Neural progenitor cell (in vitro differentiated cells): ENCODE data around the gene OR2J3. TPM values are rescaled to one million over a fixed set of nuclear protein-coding genes. Genes with fewer than 3 reads are reported as not detected.

Experiments used
- DNase-seq: peaks from one replicate; pipeline ENCODE4 v3.0.0-alpha.2; 2016; ENCODE audit warnings: low spot score
- H2AFZ ChIP-seq: fragments of 200-600 bp; sonication (generic); replicated peaks from 2 replicates; pipeline ENCODE4 v1.6.1; 2016; ENCODE audit warnings: antibody characterized with exemption
- H3F3A ChIP-seq: fragments of 200-600 bp; sonication (generic); 2 replicates; pipeline ENCODE4 v1.6.1; 2016; ENCODE audit warnings: antibody characterized with exemption, low read depth
- H3K27ac ChIP-seq: fragments of 200-600 bp; sonication (generic); 2 replicates; pipeline ENCODE4 v1.5.1; 2016; ENCODE audit warnings: mild to moderate bottlenecking
- H3K27me3 ChIP-seq: fragments of 200-600 bp; sonication (generic); 2 replicates; pipeline ENCODE4 v1.6.1; 2016; ENCODE audit warnings: mild to moderate bottlenecking, moderate library complexity
- H3K36me3 ChIP-seq: fragments of 200-600 bp; sonication (generic); 2 replicates; pipeline ENCODE4 v1.5.1; 2016
- H3K4me1 ChIP-seq: fragments of 200-600 bp; sonication (generic); 2 replicates; pipeline ENCODE4 v1.6.1; 2016; ENCODE audit warnings: mixed run types
- H3K4me2 ChIP-seq: fragments of 200-600 bp; sonication (generic); 2 replicates; pipeline ENCODE4 v1.6.1; 2016
- H3K4me3 ChIP-seq: fragments of 200-600 bp; sonication (generic); 2 replicates; pipeline ENCODE4 v1.5.1; 2016
- H3K79me2 ChIP-seq: fragments of 200-600 bp; sonication (generic); 2 replicates; pipeline ENCODE4 v1.6.1; 2016; ENCODE audit warnings: low read depth
- H3K9ac ChIP-seq: fragments of 200-600 bp; sonication (generic); 2 replicates; pipeline ENCODE4 v1.6.1; 2016
- H3K9me3 ChIP-seq: fragments of 200-600 bp; sonication (generic); 2 replicates; pipeline ENCODE4 v1.5.1; 2016; ENCODE audit warnings: low read depth
- H4K20me1 ChIP-seq: fragments of 200-600 bp; sonication (generic); 2 replicates; pipeline ENCODE4 v1.6.1; 2016; ENCODE audit warnings: low read depth
- H3K27ac Mint-ChIP-seq: 3 replicates; pipeline ENCODE4 v1.8.0; 2021; ENCODE audit warnings: mixed read lengths
- H3K27me3 Mint-ChIP-seq: 2 replicates; pipeline ENCODE4 v1.8.0; 2022; ENCODE audit warnings: low read depth, mild to moderate bottlenecking, inconsistent platforms, moderate library complexity, mixed read lengths; ENCODE audit not compliant: insufficient read depth
- H3K36me3 Mint-ChIP-seq: 3 replicates; pipeline ENCODE4 v1.8.0; 2021; ENCODE audit warnings: mixed read lengths
- H3K4me1 Mint-ChIP-seq: 3 replicates; pipeline ENCODE4 v1.8.0; 2021; ENCODE audit warnings: mixed read lengths
- H3K4me3 Mint-ChIP-seq: 3 replicates; pipeline ENCODE4 v1.8.0; 2021; ENCODE audit warnings: mild to moderate bottlenecking, moderate library complexity, mixed read lengths
- H3K9me3 Mint-ChIP-seq: 3 replicates; pipeline ENCODE4 v1.8.0; 2020; ENCODE audit warnings: mixed read lengths
- EZH2 ChIP-seq: fragments of 200-600 bp; sonication (generic); IDR thresholded peaks from 2 replicates; pipeline ENCODE4 v1.6.1; 2017; ENCODE audit warnings: antibody characterized with exemption, mild to moderate bottlenecking, moderate library complexity
- EZH2phosphoT487 ChIP-seq: fragments of 200-600 bp; sonication (generic); IDR thresholded peaks from 2 replicates; pipeline ENCODE4 v1.6.1; 2017; ENCODE audit warnings: antibody characterized with exemption
- total RNA-seq: library from RNA; depleted of rRNA; stranded (reverse); fragments of >200 nt; gene quantifications from 2 replicates; pipeline ENCODE4 v1.2.3, GENCODE V29; 2015; ENCODE audit warnings: low replicate concordance
- TF ChIP-seq, protein P1 (sequence below): fragments of 200-600 bp; sonication (generic); IDR thresholded peaks from 2 replicates; pipeline ENCODE4 v1.5.1; 2017; ENCODE audit warnings: antibody characterized with exemption, mild to moderate bottlenecking

OR2J3 gene
- total RNA-seq, 1 donor from 2014 or later: 0.04 TPM

- Mint-ChIP-seq H3K36me3 (no peaks in the 10 kb centered on the region), H3K4me1 (no peaks in the 10 kb centered on the region), H3K27ac (no peak overlapping the region), H3K27me3 (no peaks in the 10 kb centered on the region), H3K9me3 (no peaks in the 10 kb centered on the region), H3K4me3 (no peak overlapping the region)
- Histone ChIP-seq H3K9ac (no peak overlapping the region), H3K4me2 (no peak overlapping the region), H3K27ac (no peak overlapping the region), H3K4me1 (no peaks in the 10 kb centered on the region), H3K79me2 (no peaks in the 10 kb centered on the region), H4K20me1 (no peaks in the 10 kb centered on the region), H3K27me3 (no peaks in the 10 kb centered on the region), H2AFZ (no peak overlapping the region), H3K36me3 (no peaks in the 10 kb centered on the region), H3F3A (no peaks in the 10 kb centered on the region), H3K4me3 (no peak overlapping the region), H3K9me3 (no peaks in the 10 kb centered on the region)
- no peak for DNase-seq
- TF ChIP-seq, protein P1, sequence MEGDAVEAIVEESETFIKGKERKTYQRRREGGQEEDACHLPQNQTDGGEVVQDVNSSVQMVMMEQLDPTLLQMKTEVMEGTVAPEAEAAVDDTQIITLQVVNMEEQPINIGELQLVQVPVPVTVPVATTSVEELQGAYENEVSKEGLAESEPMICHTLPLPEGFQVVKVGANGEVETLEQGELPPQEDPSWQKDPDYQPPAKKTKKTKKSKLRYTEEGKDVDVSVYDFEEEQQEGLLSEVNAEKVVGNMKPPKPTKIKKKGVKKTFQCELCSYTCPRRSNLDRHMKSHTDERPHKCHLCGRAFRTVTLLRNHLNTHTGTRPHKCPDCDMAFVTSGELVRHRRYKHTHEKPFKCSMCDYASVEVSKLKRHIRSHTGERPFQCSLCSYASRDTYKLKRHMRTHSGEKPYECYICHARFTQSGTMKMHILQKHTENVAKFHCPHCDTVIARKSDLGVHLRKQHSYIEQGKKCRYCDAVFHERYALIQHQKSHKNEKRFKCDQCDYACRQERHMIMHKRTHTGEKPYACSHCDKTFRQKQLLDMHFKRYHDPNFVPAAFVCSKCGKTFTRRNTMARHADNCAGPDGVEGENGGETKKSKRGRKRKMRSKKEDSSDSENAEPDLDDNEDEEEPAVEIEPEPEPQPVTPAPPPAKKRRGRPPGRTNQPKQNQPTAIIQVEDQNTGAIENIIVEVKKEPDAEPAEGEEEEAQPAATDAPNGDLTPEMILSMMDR: no peak
- TF ChIP-seq EZH2: no peak
Measured at GRCh38 chr6:29131691-29132090, 23.8 kb downstream of the OR2J3 start.

- no peaks in the 10 kb centered on the region for H3K4me1 ChIP-seq
- H3K4me2 ChIP-seq: no peak overlapping the region
- no peak overlapping the region for H2AFZ ChIP-seq
- no peaks in the 10 kb centered on the region for H3K27me3 ChIP-seq
- no peaks in the 10 kb centered on the region for H3K36me3 ChIP-seq
- no peak for TF ChIP-seq EZH2phosphoT487
- TF ChIP-seq, protein P1: no peak
- TF ChIP-seq EZH2: no peak
- H3K36me3 Mint-ChIP-seq: no peaks in the 10 kb centered on the region
- H3F3A ChIP-seq: no peaks in the 10 kb centered on the region
- H3K27ac Mint-ChIP-seq: no peak overlapping the region
- H3K4me3 ChIP-seq: no peak overlapping the region
- no peak overlapping the region for H3K9ac ChIP-seq
- no peaks in the 10 kb centered on the region for H3K4me1 Mint-ChIP-seq
- H3K9me3 Mint-ChIP-seq: no peaks in the 10 kb centered on the region
- no peak overlapping the region for H3K4me3 Mint-ChIP-seq
- DNase-seq: no peak
- H3K79me2 ChIP-seq: no peaks in the 10 kb centered on the region
- no peak overlapping the region for H3K27ac ChIP-seq
- H3K9me3 ChIP-seq: peaks cover under 1% of the 10 kb centered on the region
- no peaks in the 10 kb centered on the region for H3K27me3 Mint-ChIP-seq
- no peaks in the 10 kb centered on the region for H4K20me1 ChIP-seq
Measured at GRCh38 chr6:29137724-29138123, 29.9 kb downstream of the OR2J3 start.

DNA sequence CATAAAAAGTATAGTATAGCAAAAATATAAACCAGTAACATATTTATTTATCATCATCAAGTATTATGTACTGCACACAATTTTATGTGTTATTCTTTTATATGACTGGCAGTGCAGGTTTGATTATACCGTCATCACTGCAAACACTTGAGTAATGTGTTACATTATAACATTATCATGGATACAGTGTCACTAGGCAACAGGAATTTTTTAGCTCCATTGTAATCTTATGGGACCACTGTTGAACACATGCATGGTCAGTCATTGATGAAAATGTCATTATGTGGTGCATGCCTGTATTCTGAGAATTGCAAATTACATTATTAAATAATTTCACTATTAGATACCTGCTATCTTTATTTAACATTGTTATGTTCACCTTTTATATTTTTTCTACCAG is 33.7 kb downstream of the OR2J3 start:
- no peak for DNase-seq
- H3K27ac ChIP-seq: no peak overlapping the region
- H3K4me2 ChIP-seq: no peak overlapping the region
- H3K9ac ChIP-seq: no peak overlapping the region
- H3K4me1 ChIP-seq: no peaks in the 10 kb centered on the region
- peaks cover 8% of the 10 kb centered on the region for H3K9me3 ChIP-seq
- Mint-ChIP-seq H3K27me3 (no peaks in the 10 kb centered on the region), H3K9me3 (peaks cover 4% of the 10 kb centered on the region), H3K4me3 (no peak overlapping the region), H3K27ac (no peak overlapping the region), H3K4me1 (no peaks in the 10 kb centered on the region), H3K36me3 (no peaks in the 10 kb centered on the region)
- no peaks in the 10 kb centered on the region for H3F3A ChIP-seq
- TF ChIP-seq EZH2phosphoT487: no peak
- no peak for TF ChIP-seq EZH2
- H3K36me3 ChIP-seq: no peaks in the 10 kb centered on the region
- H3K79me2 ChIP-seq: no peaks in the 10 kb centered on the region
- H2AFZ ChIP-seq: no peak overlapping the region
- no peak overlapping the region for H3K4me3 ChIP-seq
- H3K27me3 ChIP-seq: no peaks in the 10 kb centered on the region
- no peaks in the 10 kb centered on the region for H4K20me1 ChIP-seq

DNA sequence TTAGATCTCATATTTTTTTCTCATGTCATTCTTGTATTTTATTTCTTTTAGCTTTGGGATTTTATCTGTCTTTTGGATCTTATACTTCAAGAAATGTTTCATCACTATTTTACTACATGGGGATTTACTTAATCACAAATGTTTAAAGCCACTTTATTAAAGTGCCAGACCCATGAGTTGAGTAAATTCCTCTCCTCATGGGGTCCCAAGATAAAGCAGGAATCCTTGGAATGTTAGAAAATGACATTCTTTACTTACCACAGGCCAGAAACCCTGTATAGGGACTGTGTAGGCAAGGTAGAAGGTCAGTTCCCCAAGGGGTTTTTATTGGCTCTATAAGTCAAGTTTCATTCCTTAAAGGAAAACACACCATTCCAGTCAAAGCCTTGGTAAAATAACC is 34.5 kb downstream of the OR2J3 start:
- no peak overlapping the region for H3K4me3 ChIP-seq
- no peaks in the 10 kb centered on the region for H3K36me3 Mint-ChIP-seq

More for the DNA sequence above, 34.5 kb downstream of the OR2J3 start:
- Histone ChIP-seq H3K27me3 (no peaks in the 10 kb centered on the region), H3F3A (no peaks in the 10 kb centered on the region), H4K20me1 (no peaks in the 10 kb centered on the region), H3K27ac (no peak overlapping the region), H3K79me2 (no peaks in the 10 kb centered on the region), H3K4me1 (no peaks in the 10 kb centered on the region), H3K36me3 (no peaks in the 10 kb centered on the region), H3K9ac (no peak overlapping the region), H2AFZ (no peak overlapping the region), H3K4me2 (no peak overlapping the region), H3K9me3 (peaks cover 8% of the 10 kb centered on the region)
- Mint-ChIP-seq H3K4me1 (no peaks in the 10 kb centered on the region), H3K27me3 (no peaks in the 10 kb centered on the region), H3K9me3 (peaks cover 4% of the 10 kb centered on the region), H3K27ac (no peak overlapping the region), H3K4me3 (no peak overlapping the region)
- TF ChIP-seq, protein P1: peak; percentile 3
- TF ChIP-seq EZH2 (no peak), EZH2phosphoT487 (no peak)
- no peak for DNase-seq
